Measurements from ENCODE around the gene MGAT2.
"Not testable (repeated sequence)": the region's sequence is repeated elsewhere in the genome, so short reads cannot be mapped to it uniquely, and the experiment has no call there.

The MGAT2 gene

GRCh38 chr14:49620182-49621113 lies at the start of gene MGAT2, which contains the start of gene RPL36AL:
TSS of gene MGAT2 (plus strand) at chr14:49620799. CDS start at chr14:49621269, 470 bp downstream.
TSS of gene RPL36AL (minus strand) at chr14:49620626. CDS start at chr14:49619104, 1,522 bp downstream.
- in situ Hi-C loops (cut with MboI; ENCODE audit: low sequenced_read_pairs) = no loop called here

- in situ Hi-C loops (cut with MboI; ENCODE audit: low sequenced_read_pairs) = no loop called here
Observed at GRCh38 chr14:49574038-49574437, 46.6 kb upstream of the MGAT2 start.

GRCh38 chr14:49578141-49578540 lies 42.5 kb upstream of the MGAT2 start:
- in situ Hi-C loops (cut with MboI; ENCODE audit: low sequenced_read_pairs) = no loop called here

- in situ Hi-C loops (cut with MboI; ENCODE audit: low sequenced_read_pairs) = no loop called here
Observed at GRCh38 chr14:49579841-49580240, 40.8 kb upstream of the MGAT2 start.

- in situ Hi-C loops (cut with MboI; ENCODE audit: low sequenced_read_pairs) = no loop called here
Observed at GRCh38 chr14:49581209-49582112, 39.1 kb upstream of the MGAT2 start.

GRCh38 chr14:49582113-49582977 lies 38.3 kb upstream of the MGAT2 start:
- in situ Hi-C loops (cut with MboI; ENCODE audit: low sequenced_read_pairs) = no loop called here

GRCh38 chr14:49583629-49584028 lies 37.0 kb upstream of the MGAT2 start:
- in situ Hi-C loops (cut with MboI; ENCODE audit: low sequenced_read_pairs) = no loop called here

- in situ Hi-C loops (cut with MboI; ENCODE audit: low sequenced_read_pairs) = no loop called here
Observed at GRCh38 chr14:49584058-49584457, 36.5 kb upstream of the MGAT2 start.

- in situ Hi-C loops (cut with MboI; ENCODE audit: low sequenced_read_pairs) = not testable (repeated sequence)
Observed at GRCh38 chr14:49584981-49585640, 35.5 kb upstream of the MGAT2 start.

- in situ Hi-C loops (cut with MboI; ENCODE audit: low sequenced_read_pairs) = no loop called here
Observed at GRCh38 chr14:49585803-49586672, 34.6 kb upstream of the MGAT2 start, which contains the start of gene RPS29. TSS of gene RPS29 (minus strand) at chr14:49586380. CDS start at chr14:49586346, 34 bp downstream.

GRCh38 chr14:49586673-49587460 lies 33.7 kb upstream of the MGAT2 start:
- in situ Hi-C loops (cut with MboI; ENCODE audit: low sequenced_read_pairs) = no loop called here

GRCh38 chr14:49589387-49589786 lies 31.2 kb upstream of the MGAT2 start:
- in situ Hi-C loops (cut with MboI; ENCODE audit: low sequenced_read_pairs) = no loop called here

- in situ Hi-C loops (cut with MboI; ENCODE audit: low sequenced_read_pairs) = no loop called here
Observed at GRCh38 chr14:49593016-49593415, 27.6 kb upstream of the MGAT2 start.

- in situ Hi-C loops (cut with MboI; ENCODE audit: low sequenced_read_pairs) = no loop called here
Observed at GRCh38 chr14:49594347-49595091, 26.1 kb upstream of the MGAT2 start.

- in situ Hi-C loops (cut with MboI; ENCODE audit: low sequenced_read_pairs) = no loop called here
Observed at GRCh38 chr14:49598189-49598484, 22.5 kb upstream of the MGAT2 start.

- in situ Hi-C loops (cut with MboI; ENCODE audit: low sequenced_read_pairs) = no loop called here
Observed at GRCh38 chr14:49598485-49599300, 21.9 kb upstream of the MGAT2 start, which contains the start of gene LRR1. TSS of gene LRR1 (plus strand) at chr14:49598940. CDS start at chr14:49599021, 81 bp downstream.

- in situ Hi-C loops (cut with MboI; ENCODE audit: low sequenced_read_pairs) = no loop called here
Observed at GRCh38 chr14:49607583-49607982, 13.0 kb upstream of the MGAT2 start.
